GM12891 (cell line): ENCODE results near the gene SCARF2.

Source experiments
- POLR2A ChIP-seq: IDR thresholded peaks from 2 replicates; pipeline ENCODE4 v1.6.1; 2011; ENCODE audit warnings: low read depth, low read length, control low read depth
- POLR2AphosphoS5 ChIP-seq: IDR thresholded peaks from 2 replicates; pipeline ENCODE4 v1.6.1; 2011; ENCODE audit warnings: low read depth, low read length, control low read depth
- SPI1 ChIP-seq: IDR thresholded peaks from 2 replicates; pipeline ENCODE4 v1.6.1; 2011; ENCODE audit warnings: low read depth, low read length, control low read depth
- TAF1 ChIP-seq: IDR thresholded peaks from 2 replicates; pipeline ENCODE4 v1.6.1; 2011; ENCODE audit warnings: low read depth, low read length, control low read depth

DNA sequence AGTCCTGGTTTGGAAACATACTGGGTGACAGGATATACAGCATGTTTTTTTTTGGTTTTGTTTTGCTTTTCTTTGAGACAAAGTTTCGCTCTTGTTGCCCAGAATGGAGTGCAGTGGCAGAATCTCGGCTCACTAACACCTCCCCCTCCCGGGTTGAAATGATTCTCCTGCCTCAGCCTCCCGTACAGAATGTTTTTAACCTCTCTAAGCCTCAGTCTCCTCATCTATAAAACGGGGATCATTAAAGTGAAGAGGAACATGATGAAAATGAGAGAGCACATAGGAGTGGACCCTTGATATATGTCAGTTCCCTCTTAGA, 28.1 kb upstream of the SCARF2 start:
- TF ChIP-seq POLR2A, result no peak
- no peak for TF ChIP-seq SPI1
- no peak for TF ChIP-seq POLR2AphosphoS5
- TF ChIP-seq TAF1, result no peak
